GM21619 (cell line): Measurements from ENCODE around the gene GPR150.
"Not testable (repeated sequence)": the region's sequence is repeated elsewhere in the genome, so short reads cannot be mapped to it uniquely, and the experiment has no call there.

Source experiments
- ATAC-seq: cut with Tn5 transposase; IDR thresholded peaks from one replicate; pipeline ENCODE4 v1.9.1; 2021; ENCODE audit not compliant: unreplicated experiment

Gene GPR150

GRCh38 chr5:95621839-95622629, 2.1 kb downstream of the GPR150 start:
- no peak for ATAC-seq

DNA sequence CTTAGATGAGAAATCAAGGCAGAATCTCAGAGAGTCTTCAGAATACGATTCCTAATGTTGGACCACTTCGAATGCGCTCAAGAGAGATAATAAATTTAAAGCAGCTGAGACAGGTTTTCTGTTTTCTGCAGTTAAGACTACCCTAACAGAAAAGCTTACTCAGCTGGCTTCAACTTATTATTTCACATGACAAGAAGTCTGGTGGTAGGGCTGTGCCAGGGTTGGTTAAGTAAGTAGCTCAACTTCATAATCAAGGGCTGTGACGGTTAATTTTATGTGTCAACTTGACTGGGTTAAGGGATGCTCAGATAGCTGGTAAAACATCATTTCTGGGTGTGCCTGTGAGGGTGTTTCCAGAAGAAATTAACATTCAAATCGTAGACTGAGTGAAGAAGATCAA, 3.8 kb downstream of the GPR150 start:
- no peak for ATAC-seq

DNA sequence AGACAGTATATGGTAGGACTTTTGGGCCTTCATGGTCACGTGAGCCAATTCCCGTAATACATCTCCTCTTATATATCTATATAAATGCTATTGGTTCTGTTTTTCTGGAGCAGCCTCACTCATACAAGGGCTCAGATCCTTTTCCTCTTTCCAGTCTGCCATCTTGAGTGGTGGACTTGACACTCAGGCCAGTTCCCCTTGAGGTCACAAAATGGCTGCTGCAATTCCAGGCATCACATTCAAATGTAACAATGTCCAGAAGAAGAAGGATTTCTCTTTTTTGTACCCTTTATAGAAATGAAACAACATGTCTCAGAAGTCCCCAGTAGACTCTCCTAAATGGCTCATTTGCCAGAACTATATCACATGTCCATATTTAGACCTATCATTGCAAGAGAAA, 4.5 kb downstream of the GPR150 start:
- ATAC-seq, result no peak

- no peak for ATAC-seq
Measured at GRCh38 chr5:95626701-95627100, 6.8 kb downstream of the GPR150 start.

GRCh38 chr5:95627971-95628810, 8.3 kb downstream of the GPR150 start:
- no peak for ATAC-seq

DNA sequence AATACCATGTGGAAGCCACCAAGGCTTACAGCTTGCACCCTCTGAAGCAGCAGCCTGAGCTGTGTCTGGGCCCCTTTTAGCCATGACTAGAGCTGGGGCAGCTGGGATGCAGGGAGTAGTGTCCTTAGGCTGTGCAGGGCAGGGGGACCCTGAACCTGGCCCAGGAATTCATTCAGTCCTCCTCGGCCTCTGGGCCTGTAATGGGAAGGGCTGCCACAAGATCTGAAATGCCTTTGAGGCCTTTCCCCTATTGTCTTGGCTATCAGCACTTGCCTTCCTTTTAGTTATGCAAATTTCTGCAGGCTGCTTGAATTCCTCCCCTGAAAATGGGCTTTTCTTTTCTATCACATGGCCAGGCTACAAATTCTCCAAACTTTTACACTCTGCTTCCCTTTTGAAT, 9.0 kb downstream of the GPR150 start:
- ATAC-seq, result no peak

GRCh38 chr5:95630394-95630917, 10.6 kb downstream of the GPR150 start:
- ATAC-seq, result no peak

- peak; percentile 9 for ATAC-seq
Measured at GRCh38 chr5:95631255-95631958, 11.5 kb downstream of the GPR150 start.

DNA sequence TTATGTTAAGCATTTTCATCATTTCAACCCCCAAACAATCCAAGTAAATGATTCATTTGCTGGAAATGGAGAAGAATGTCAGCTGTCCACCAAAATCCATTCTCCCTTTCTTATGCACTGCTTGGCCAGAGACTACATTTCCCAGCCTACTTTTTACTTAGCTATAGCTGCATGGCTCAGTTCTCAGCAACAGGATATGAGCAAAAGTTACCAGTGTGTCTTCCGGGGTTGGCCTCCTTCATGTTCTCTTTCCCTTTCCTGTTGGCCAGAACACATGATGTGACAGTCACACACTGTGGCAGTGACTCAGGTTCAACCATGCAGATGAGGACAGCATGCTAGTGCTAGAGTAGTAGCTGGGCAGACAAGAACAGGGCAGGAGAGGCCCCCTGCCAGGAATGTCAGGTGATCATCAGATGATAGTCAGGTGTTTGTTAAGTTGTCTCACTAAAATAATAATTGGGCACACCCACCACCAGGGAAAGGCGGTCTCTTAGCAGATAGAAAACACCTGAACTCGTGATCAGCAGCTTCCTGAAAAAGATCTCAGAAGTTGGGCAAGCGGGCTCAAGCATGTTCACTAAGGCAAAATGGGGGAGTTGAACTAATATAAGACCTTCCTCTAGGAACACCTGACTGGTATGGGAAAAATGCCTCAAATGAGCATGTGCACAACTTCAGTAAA, 12.2 kb downstream of the GPR150 start:
- peak; percentile 93 for ATAC-seq

- not testable (repeated sequence) for ATAC-seq
Measured at GRCh38 chr5:95632942-95633341, 13.1 kb downstream of the GPR150 start.

DNA sequence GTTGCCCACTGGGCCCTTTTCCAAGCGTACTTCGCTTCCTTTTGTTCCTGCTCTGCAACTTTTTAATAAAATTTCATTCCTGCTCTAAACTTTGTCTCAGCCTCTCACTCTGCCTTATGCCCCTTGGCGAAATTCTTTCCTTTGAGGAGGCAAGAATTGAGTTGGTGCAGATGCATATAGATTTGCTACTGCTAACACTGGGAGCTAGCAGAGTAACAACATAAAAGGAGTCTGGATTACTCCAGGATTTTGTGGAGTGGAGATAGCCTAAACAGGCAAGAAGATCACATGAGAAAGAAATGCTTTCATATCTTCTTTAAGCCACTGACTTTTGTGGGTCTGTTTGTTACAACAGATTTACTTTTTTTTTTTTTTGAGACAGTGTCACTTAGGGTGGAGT, 13.8 kb downstream of the GPR150 start:
- ATAC-seq, result no peak

DNA sequence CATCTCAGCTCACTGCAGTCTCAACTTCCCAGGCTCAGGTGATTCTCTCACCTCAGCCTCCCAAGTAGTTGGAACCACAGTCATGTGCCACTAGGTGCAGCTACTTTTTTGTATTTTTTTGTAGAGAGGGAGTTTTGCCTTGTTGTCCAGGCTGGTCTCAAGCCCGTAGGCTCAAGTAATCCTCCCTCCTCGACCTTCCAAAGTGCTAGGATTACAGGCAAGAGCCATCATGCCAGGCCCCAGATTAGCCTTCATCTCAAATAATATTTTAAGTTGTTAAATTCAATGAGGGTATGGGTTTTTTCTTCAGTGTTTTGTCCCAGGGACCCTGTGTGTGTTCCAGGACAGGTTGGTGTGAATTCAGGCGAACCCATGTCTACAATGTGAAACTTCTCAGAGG, 14.2 kb downstream of the GPR150 start:
- ATAC-seq, result no peak

GRCh38 chr5:95638632-95639031, 18.7 kb downstream of the GPR150 start:
- ATAC-seq, result no peak

- no peak for ATAC-seq
Measured at GRCh38 chr5:95641741-95642220, 21.9 kb downstream of the GPR150 start.

DNA sequence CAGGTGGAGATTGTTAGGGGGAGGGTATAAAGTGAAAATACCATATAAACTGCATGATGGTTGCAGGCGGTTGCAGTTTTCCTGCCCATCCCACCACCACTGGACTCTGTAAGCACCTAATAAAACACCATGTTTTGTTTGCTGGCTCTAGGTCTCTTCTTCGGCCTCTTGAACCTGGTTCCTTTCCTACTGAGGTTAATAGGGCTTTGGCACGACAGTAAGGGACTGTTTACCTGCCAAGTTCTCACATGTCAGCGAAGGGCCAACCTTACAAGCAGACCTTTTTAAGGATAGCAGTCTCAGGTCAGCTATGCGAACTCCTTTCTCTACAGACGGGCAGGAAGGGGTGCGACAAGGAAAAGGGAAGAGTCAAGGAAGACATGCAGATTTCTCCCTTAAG, 23.3 kb downstream of the GPR150 start:
- ATAC-seq, result no peak

- peak; percentile 36 for ATAC-seq
Measured at GRCh38 chr5:95644351-95645042, 24.6 kb downstream of the GPR150 start.

GRCh38 chr5:95646226-95646568, 26.3 kb downstream of the GPR150 start:
- not testable (repeated sequence) for ATAC-seq

- peak; percentile 95 for ATAC-seq
Measured at GRCh38 chr5:95646569-95647431, 26.9 kb downstream of the GPR150 start, which contains the start of gene RFESD. RFESD (plus strand) TSS chr5:95646777; CDS start chr5:95652272, 5,495 bp downstream.
